NCI-H526 treated with DMSO at 0.1 percent for 48 hours (cell line): ENCODE measurements around the gene DENND1C.
"Not testable (repeated sequence)": the region's sequence is repeated elsewhere in the genome, so short reads cannot be mapped to it uniquely, and the experiment has no call there.

Experiments
- DNase-seq: peaks from one replicate; lab custom pipeline; 2025; lab: John Stamatoyannopoulos, UW

DENND1C gene

DNA sequence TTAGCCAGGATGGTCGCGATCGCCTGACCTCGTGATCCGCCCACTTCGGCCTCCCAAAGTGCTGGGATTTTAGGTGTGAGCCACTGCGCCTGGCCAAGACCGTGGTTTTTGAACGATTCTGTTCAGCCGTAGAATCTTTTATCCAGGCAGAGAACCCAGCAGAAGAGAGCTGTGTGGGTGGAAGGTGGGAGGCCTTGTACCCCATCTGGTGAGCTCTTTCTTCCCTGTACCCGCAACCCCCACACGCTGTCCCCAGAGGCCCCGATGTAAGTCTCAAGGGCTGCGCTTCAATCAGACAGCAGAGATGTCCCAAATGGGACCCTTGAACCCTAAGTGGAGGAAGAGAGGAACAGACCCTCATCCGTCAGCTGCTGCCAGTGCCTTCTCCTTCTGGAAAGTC, 25.7 kb downstream of the DENND1C start:
- no peak for DNase-seq

DNA sequence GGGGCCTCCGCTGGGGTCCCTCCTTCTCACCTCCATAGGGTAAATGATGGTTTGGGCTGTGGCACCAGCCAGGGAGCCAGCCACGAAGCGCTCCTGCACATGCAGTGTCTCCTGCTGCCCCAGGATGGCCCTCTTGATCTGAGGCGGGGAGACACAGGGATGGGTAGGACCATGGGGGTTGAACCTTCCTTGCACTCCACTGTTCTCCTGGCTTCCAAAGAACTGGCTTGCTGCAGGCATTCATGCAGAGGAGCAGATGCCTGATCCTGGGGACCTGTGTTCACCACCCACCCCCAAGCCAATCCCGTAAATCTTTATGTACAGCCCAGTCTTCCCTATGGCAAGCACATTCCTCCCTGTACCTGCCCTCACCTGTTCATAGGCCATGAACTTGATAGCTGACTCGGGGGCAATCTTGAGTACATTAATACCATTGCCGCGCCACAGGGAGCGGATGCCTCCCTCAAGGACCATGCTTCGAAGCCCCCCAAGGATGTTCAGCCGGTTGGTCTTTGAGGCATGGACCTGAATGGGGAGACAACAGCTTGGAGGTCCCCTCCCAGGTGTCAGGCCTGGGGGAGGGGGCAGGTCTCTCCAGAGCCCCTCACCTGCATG, 27.5 kb downstream of the DENND1C start:
- no peak for DNase-seq

DNA sequence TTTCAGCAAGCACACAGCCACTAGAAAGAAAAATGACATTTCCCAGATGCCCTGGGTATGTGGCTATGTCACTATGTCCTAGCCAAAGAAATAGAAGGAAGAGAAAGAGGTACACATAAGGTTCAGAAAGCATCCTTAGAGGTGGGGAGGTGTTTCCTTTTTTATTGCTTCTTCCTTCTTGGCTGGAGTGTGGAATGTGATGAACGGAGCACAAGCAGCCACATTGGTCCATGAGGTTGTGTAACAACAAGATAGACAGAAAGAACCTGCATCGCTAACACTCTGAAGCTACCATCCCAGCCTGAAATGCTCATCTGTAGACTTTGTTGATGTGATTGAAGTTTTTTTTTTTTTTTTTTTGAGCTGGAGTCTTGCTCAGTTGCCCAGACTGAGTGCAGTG, 28.7 kb downstream of the DENND1C start:
- DNase-seq = no peak

DNA sequence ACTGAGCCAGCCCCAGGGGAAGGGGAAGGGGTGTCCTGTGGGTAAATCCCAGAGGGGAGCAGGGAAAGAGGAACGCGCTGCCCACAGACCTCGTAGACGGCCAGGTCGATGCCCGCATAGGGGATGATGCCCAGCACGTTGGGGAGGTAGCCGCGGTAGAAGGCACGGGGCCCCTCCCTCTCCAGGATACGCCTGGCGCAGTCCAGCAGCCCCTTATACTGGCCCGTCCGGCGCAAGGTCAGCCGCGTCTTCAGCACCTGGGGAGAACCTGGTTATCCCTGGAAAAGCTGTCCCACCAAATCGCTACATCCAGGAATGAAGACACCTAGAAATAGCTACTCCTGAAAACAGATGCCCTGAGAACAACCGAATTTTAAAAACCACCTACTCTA, 29.4 kb downstream of the DENND1C start:
- DNase-seq = no peak

DNA sequence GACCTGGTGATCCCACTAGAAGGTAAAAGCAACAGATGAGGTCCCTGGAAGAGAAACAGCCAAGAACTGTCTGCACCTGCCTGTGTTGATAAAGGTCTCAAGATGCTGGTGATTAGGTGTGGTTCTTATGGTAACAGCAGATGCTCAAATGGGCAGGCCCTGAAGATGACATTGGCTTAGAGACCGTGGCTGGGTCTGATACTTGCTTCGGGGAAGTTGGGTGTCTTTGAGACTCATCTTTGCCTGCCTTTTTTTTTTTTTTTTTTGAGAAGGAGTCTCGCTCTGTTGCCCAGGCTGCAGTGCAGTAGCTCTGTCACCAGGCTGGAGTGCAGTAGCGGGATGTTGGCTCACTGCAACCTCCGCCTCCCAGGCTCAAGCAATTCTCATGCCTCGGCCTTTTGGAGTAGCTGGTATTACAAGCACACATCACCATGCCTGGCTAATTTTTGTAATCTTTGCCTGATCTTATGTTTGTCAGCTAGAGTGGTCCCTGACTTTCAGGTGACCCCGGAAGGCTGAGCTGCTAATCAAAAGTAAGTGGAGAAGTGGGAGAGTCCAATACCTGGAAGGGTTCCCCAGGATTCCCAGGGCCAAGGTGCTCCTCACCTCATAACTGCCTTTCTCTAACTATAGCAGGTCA, 29.9 kb downstream of the DENND1C start:
- no peak for DNase-seq

DNA sequence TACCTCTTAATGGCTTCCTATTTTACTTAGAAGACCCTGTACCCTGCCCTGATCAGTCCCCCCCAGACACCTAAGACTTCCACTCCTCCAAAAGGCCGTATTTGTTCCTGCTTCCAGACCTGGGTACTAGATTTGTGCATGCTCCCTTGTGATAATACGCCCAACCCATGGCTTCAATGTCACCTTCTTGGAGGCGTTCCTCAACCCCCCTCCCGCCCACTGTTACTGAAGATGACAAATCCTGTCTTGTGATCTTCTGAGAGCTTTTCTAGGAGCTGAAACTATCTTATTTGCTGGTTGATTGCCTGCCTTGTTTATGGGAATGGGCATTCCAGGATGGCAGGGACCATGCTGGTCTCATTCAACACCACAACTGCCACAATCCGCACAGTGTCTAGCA, 31.4 kb downstream of the DENND1C start:
- DNase-seq = no peak

DNA sequence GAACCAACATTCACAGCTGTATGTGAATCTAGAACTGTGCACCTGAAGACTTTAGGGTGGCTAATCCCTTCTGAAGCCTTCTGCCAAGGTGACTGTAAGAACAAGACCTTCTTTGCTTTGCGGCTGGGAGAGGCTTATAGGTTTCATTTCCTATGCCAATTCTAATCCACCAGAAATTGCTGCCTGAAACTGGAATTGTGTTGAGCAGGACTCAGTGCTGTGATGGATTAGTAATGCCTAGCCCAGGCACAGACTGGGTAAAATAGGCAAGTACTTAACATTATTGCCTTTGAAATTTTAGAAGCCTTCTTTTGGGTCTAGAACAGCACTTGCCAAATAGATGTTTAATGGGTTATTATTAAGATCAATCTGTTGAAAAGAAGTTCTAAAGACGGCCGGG, 33.5 kb downstream of the DENND1C start:
- DNase-seq = no peak

DNA sequence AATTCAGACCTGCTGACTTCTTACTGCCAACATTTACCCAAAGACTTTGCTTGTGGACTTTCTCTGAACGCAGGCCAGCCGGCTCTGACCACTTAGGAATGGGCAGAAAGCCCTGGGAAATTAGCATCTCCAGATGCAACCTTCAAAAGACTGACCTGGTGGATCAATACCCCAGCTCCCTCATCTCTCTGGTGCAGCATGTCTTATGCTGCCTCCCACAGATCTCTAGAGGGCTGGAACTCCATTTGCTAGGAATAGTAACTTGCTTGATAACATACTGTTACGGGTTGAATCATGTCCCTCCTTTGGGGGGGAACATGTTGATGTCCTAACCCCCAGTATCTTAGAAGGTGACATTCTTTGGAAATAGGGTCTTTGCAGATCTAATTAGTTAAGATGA, 35.1 kb downstream of the DENND1C start:
- DNase-seq = no peak

DNA sequence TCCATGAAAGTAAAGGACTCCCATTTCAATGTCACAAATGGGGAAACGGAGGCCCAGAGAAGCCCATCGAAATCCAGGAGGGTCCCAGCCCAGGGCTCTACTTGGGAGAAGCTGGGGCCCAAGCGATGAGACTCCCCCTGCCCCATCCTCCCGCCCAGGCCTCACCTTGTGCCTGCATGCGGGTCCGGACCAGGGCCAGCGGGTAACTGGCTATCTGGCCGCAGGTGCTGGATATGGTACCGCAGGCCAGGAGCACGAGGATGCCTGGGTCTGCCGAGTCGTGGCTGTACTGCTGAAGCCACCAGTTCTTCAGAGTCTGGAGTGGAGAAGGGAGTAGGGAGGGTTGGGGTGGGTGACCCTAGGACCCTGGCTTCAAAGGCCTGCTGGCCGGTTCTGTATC, 37.6 kb downstream of the DENND1C start:
- no peak for DNase-seq

DNA sequence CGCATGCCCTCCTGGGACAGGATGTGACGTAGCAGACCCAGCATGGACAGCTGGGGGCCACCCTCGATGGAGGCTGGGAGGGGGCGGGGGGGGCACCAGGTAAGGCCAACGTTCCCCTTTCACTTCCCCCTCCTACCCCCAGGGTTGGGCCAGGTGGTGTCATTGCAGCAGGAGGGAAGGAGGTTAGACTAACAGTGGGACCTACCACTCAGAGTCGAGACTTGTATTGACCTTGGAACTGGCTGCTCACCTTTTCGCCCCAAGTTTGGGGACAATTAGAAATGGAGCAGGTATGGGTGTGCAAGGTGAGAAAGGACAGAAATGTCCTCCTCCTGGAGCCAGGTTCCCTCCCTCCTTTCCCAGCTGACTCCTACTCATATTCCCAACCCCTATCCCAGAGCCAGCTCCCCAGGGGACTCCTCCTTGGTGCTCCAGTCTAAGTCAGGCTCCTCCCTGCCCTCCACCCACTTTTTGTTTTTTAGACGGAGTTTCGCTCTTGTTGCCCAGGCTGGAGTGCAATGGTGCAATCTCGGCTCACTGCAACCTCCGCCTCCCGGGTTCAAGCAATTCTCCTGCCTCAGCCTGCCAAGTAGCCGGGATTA, 39.4 kb downstream of the DENND1C start:
- DNase-seq = no peak

DNA sequence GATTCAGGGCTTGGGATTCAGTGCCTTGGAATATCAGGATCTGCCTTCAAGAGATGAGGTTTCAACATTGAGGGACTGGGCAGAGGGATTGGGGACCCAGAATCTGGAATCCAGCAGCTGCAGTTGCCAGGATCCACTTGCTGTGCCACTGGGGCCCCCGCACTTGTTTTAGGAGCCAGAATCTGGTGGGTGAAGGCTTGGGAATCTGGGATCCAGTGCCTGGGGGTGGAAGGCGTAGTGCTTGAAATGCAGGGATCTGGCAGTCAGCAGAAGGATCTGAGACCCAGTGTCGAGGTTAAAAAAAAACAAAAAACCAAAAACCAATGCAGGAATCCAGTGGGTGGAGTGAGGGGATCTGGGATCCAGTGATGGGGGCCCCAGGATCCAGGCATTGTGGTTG, 40.7 kb downstream of the DENND1C start:
- no peak for DNase-seq

DNA sequence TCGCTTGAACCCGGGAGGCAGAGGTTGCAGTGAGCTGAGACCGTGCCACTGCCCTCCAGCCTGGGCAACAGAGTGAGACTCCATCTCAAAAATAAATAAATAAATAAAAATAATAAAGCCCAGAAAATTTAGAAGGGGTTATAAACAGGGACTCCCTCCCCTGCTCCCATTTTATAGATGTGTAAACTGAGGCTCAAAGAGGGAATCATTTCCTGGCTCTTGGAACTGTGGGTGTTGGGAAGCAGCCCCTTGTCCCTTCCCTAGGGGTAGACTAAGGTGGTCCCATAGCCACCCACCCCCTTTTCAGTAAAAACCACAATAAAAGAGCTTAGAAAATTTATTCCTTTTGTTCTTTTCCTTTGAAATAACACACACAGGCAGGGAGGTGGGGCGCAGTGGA, 41.8 kb downstream of the DENND1C start:
- DNase-seq = no peak

DNA sequence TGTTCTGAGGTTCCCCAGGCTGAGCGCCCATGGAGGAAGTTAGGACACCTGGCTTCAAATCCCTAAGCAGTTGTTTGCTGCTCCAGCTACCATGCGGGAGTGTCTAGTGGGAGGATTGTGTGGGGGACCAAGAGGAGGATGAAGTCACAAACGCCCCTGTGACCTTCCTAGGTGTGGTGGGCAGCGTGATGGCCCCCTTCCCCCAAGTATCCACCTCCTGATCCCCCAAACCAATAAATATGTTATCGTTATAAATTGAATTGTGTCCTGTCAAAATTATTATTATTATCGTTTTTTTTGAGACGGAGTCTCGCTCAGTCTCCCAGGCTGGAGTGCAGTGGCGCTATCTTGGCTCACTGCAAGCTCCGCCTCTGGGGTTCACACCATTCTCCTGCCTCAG, 47.9 kb downstream of the DENND1C start, which contains the start of gene SLC25A41:
Gene SLC25A41, minus strand, starts transcription at position 101 of the 400 bp plus-strand sequence. Its CDS starts 70 bp downstream, at position 31.
- DNase-seq = no peak

DNA sequence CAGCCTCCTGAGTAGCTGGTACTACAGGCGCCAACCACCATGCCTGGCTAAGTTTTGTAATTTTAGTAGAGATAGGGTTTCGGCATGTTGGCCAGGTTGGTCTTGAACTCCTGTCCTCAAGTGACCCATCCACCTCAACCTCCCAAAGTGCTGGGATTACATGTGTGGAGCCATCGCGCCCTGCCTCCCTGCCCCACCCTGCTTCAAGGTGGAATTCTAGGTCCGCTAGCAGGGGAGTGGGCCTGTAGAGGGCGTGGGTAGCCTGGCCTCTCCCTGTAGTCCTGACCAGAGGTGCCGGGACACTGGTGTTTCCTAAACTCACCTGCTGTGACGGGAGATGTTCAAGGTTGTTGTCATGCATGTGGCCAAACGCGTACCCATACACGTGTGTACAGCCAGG, 48.4 kb downstream of the DENND1C start:
- no peak for DNase-seq

DNA sequence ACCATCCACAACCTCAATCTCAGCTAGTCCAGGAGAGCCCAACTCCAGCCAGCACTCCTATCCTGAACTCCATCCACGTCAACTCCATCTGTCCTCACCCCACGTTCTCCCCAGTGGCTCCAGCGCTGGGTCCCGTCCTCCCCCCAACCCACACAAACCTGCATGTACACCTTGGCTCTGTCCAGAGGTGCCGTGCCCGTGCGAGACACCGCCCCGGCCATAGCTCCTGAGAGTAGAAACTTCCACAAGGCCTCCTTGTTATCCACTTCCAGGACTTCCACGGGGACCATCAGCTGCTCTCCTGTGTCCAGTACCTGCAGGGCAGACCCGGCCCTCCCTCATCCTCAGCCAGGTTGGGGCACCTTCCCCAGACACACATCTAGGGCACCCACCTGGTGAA, 49.7 kb downstream of the DENND1C start:
- DNase-seq = no peak

DNA sequence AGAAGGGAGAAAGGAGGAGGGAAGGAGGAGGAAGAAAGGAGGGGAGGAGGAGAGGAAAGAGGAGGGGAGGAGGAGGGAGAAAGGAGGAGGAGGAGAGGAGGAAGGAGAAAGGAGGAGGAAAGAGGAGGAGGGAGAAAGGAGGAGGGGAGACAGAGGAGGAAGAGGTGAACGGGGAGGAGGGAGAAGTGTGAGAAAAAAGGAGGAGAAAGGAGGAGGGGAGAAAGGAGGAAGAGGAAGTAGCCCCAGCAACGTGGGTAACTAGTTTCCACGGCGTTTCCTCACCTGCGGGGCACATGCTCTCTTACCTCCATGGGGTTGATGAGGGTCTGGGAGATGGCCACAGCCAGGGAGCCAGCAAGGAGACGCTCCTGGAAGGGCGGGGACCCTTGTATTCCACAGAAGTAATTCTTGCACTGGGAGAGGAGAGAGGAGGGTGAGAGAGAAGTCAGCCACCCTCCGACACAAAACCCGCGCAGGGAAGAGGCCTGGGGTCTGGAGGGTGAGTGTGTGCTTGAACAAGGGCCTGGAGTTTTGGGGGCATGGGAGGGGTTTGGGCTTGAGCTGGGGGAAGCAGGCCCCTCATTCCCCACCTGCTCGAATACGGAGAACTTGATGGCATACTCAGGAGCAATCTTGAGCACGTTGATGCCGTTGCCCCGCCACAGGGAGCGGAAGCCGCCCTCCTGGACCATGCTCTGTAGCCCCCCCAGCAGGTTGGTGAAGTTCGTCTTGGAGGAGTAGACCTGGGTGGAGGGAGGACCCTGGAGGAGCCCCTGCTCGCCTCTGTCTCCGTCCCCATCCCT, 52.0 kb downstream of the DENND1C start:
- no peak for DNase-seq

DNA sequence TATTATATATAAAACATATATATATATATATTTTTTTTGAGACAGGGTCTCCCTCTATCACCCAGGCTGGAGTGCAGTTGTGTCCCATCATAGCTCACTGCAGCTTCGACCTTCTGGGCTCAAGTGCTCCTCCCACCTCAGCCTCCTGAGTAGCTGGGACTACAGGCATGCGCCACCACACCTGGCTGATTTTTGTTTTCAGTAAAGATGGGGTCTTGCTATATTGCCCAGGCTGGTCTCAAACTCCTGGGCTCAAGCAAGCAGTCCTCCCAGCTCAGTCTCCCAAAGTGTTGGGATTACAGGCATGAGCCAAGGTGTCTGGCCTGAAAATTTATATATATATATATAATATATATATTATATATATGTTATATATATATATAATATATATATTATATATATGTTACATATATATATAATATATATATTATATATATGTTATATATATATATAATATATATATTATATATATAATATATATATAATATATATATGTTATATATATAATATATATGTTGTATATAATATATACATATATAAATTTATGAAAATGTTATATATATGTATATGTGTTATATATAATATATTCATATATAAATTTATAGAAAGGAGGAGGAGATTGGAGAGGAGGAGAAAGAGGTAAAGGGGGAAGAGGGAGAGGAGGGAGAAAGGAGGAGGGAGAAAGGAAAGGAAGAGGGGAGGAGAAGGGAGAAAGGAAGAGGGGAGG, 52.7 kb downstream of the DENND1C start:
- not testable (repeated sequence) for DNase-seq

DNA sequence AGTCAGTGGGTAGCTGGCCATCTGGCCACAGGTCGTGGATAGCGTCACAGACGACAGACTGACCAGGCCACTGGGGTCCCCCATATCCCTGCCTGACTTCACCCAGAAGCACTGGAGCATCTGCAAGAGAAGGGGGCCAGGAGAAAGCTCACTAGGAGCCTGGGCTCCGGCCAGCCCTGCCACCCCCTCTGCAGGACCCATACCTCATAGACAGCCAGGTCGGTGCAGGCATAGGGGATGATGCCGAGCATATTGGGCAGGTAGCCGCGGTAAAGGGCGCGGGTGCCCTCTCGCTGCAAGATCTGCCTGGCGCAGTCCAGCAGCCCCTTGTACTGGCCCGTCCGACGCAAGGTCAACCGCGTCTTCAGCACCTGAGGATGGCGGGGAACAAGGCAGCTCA, 54.5 kb downstream of the DENND1C start:
- DNase-seq = no peak

DNA sequence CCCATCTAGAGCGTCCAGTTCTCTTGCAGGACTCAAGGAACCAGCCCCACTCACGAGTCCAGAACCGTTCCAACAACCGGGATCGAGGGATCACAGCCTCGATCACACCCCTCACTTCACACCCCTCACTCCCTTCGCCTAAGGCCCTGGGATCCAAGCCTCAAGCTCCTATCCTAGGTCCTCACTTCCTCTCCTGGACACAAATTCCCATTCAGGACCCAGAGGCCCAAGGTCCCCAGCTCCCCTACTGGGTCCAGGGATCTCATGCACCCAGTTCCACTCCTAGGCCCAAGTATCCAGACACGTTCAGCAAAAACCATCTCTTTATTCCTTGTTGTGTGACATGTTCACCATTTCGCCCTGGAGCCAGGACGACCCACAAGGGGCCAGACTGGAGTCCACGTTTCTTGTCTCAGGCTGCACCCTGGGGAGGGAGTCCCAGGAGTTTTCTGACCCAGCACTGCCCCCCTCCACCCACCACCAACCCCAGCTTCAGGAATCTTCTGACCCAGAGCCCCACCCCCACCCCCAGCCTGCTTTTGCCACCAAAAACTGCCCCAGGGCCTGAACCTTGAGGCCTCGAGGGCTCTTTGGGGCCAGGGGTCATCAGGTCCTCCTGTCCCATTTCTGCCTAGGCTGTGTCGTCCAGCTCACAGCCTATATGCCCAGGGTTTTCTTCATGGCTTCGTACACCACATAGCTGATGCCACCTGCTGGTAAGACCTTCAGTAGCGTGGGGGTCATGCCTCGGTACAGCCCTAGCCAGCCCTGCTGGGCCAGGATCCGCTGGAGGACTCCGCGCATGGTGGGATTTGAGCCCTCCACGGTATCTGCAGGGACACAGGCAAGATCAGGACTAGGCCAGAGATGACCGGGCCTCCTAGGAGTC, 55.6 kb downstream of the DENND1C start:
- no peak for DNase-seq

DNA sequence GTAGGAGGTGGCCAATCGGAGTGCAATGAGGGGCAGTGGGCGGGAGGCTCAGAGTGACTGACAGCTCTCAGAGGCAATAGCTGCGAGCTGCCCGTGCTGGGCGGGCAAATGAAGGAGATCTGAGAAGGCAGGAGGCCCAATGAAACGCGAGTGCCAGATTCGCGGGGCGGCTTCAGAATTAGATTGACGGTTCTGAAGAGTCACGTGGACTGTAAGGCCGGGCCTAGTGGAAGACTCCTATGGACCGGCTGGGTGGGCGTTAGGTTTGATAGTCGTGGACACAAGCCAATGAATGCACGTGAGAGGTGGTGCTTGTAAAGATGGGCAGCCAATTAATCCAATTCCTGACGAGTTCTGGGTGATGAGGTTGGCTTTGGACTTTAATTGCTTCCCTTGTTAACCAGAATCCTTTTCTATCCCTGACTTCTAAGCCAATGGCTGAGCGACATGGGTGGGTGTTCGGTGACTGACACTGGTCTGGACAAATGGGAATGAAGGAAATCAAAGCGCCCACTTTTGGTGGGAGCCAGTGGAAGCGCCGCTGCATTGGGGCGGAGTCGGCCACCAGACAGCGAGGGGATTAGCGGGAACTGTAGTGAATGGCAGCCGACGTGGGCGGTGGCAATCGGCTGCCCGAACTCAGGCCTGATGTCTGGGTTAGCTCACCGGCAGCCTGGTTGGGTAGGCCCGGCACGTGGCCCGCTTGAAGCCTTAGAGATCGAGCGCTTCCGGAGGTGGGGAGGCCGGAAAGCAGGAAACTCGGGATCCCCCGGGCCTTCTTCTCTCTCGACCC, 56.5 kb downstream of the DENND1C start:
- peak; percentile 100 for DNase-seq
